HUDEP-2 (cell line): ENCODE measurements around the gene RHOT2.

ENCODE experiments used
- DNase-seq, 76 experiments: peaks; one replicate each; lab custom pipeline; 2025; ENCODE audit not compliant: unreplicated experiment in 76 of 76; lab: John Stamatoyannopoulos, UW

RHOT2 gene

GRCh38 chr16:711084-711483 is 43.2 kb downstream of the RHOT2 start:
- DNase-seq, result no peak

DNA sequence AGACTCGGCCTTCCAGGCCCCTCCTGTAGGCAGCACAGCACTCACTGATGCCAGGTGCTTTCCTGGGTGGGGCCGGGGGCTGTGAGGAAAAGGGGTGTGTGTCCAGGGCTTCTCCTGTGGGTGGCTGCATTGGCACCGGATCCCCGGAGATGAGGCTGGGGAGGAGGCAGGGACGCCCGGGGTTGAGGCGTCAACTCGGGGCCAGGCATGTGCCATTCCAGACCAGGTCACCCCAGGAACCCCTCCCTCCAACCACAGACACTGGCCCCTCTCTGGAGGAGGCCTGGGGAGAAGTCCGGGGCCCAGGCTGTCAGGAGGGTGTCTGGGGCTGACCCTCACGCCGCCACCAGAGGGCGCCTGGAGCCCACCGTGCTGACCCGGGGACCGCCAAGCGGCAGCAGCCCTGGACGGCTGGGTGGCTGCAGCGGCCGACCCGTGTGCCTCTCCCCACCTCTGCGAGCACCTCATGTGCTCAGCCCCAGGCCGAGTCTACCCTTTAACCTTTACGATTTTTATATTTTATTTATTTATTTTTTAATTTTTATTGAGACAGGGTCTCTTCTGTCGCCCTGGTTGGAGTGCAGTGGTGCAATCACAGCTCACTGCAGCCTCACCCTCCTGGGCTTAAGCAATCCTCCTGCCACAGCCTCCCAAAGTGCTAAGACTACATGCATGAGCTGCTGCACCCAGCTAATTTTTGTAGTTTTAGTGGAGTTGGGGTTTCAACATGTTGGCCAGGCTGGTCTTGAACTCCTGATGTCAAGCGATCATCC is 43.8 kb downstream of the RHOT2 start:
- peak in 56 of 76 experiments; percentile 23 to 79 (median 54) for DNase-seq

DNA sequence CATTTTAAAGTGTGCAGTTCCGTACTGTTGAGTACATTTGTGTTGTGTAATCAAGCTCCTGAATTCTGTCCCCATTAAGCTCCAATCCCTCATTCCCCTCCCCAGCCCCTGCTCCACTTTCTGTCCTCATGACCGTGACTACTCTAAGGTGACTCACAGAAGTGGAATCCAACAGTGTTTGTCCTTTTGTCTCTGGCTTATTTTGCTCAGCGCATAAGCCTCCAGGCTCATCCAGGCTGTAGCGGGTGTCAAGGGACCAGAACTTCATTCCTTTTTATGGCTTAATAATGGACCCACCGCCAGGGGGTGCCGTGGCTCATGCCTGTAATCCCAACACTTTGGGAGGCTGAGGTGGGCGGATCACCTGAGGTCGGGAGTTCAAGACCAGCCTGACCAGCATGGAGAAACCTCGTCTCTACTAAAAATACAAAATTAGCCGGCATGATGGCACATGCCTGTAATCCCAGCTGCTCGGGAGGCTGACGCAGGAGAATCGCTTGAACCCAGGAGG is 44.9 kb downstream of the RHOT2 start:
- peak in 50 of 76 experiments; percentile 6 to 68 (median 39) for DNase-seq

- no peak for DNase-seq
These were observed 46.1 kb downstream of the RHOT2 start for GRCh38 chr16:714079-714478.

DNA sequence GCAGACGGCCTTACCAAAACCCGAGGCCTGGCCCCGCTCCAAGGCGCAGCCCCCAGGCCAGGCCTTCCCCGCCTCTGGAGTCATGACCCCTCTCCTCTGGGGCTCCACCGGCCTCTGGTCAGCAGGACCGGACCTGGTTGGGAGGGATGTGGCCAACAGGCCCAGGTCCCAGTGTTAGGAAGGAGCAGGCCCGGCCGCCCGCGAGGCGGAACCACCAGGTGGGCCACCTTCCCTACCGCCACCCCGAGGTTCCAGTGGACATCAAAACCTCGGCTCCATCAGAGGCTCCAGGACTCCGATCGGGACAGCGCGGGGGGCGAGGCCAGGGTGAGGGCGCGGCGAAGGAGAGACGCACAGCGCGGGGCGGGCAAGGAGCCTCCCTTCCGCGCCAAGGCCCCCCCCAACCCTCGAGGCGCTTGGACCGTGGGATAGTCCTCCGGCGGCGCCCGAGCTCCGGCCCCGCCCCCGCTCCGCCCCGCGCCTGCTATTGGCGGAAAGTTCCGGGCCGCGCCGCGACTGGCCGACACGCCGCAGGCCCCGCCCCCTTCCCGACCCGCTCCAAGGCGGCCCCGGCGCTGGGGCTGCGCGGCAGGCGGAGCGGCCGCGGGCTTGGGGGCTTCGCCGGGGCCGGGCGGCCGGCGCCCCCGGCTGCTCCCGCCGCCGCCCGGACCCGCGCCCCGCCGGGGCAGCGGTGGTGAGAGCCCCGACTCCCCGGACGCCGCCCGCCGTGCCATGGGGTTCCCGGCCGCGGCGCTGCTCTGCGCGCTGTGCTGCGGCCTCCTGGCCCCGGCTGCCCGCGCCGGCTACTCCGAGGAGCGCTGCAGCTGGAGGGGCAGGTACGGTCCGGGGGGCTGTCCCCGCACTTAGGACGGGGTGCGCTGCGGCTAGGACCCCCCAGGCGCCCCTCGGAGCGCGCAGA is 46.9 kb downstream of the RHOT2 start, which contains the start of gene METRN:
TSS of gene METRN (plus strand) at position 561 of the 919 bp plus-strand sequence. CDS start at position 733, 172 bp downstream.
- DNase-seq, result peak in 73 of 76 experiments; percentile 28 to 95 (median 80)

DNA sequence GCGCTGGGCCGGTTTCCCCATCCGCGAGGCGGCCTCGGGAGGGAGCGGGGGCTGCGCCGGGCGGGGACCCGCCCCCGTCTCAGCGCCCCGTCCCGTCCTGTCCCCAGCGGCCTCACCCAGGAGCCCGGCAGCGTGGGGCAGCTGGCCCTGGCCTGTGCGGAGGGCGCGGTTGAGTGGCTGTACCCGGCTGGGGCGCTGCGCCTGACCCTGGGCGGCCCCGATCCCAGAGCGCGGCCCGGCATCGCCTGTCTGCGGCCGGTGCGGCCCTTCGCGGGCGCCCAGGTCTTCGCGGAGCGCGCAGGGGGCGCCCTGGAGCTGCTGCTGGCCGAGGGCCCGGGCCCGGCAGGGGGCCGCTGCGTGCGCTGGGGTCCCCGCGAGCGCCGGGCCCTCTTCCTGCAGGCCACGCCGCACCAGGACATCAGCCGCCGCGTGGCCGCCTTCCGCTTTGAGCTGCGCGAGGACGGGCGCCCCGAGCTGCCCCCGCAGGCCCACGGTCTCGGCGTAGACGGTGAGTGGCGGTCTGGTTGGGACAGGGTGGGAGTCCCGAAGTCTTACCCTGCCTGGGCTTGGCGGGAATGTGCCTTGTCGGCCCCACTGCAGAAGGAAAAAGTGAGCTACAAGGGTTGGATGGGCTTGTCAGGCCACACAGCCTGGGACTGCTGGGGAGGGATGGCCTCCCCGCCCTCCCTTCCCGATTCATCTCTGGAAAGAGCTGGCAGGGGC is 47.7 kb downstream of the RHOT2 start:
- peak in 20 of 76 experiments; percentile 13 to 45 (median 30) for DNase-seq

DNA sequence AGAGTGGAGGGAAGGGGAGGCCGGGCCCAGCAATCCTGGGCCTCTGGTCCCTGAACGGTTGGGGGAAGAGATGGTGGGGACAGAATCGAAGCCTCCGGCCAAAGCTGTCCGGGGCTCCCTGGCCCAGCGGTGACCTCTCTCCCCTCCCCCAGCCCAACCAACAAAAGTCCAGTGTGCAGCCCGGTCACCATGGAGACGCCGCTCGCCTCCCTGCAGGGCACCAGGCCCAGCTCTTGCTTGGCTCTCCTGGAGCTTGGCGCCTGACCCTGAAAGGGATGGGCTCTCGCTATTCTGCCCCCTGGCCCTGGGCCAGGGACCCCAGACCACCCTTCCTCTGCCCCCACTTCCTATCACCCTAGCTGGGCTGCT is 48.3 kb downstream of the RHOT2 start:
- DNase-seq, result no peak

- no peak for DNase-seq
These were observed 48.9 kb downstream of the RHOT2 start for GRCh38 chr16:716768-717325.

DNA sequence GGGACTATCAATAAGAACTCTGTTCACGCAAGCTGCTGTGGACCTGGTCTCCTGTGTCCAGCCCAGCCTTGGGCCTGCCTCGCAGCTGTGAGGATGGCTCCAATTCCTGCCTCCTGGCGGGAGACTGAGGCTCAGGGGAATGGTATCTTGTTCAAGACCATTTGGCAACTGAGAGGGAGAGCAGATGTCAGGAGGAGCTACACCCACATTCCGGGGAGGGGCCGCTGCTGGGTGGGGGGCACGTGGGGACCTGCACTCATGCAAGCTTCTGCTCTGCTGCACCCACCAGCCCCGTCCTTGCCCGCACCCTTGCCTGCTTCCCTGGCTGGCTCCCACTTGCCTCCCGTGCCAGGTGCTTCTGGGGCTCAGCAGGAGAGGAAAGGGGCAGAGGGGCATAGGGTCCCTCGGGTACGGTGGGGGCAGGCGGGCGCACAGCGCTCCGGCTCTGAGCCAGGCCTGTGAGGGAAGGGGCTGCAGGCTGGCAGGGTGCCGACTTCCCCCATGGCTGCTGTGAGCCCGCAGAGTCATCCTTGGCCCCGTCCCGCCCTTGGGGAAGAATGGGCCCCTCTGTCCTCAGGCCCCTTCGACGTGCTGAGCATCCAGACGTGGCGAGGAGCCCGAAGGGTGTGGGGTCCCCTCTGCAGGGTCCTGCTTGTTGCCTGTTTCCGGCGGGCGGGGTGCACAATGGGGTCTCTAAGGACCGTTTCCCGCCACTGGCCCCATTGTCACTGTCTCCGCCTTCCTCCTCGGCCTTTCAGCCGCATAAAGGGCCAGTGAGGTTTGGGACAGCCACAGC is 49.7 kb downstream of the RHOT2 start:
- DNase-seq, result no peak

DNA sequence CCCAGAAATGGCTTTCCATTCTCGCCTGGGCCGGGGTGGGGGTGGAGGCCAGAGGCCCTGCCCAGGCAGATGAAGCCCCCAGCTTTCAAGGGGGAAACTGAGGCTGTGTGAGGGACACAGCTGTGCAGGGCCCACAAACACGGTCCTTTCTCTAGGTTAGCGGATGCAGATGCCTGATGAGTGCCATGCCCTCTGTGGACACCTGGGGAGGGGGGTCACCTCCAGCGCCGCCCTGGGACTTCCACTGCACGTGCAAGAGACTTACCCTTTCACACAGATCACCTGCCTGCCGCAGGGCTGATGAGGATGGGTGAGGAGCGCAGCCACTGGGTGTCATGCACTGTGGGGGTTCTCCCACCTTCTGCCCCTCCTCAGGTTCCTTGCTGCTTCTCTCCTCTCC is 50.5 kb downstream of the RHOT2 start:
- DNase-seq, result no peak

- no peak for DNase-seq
These were observed 51.0 kb downstream of the RHOT2 start for GRCh38 chr16:718922-719321.

DNA sequence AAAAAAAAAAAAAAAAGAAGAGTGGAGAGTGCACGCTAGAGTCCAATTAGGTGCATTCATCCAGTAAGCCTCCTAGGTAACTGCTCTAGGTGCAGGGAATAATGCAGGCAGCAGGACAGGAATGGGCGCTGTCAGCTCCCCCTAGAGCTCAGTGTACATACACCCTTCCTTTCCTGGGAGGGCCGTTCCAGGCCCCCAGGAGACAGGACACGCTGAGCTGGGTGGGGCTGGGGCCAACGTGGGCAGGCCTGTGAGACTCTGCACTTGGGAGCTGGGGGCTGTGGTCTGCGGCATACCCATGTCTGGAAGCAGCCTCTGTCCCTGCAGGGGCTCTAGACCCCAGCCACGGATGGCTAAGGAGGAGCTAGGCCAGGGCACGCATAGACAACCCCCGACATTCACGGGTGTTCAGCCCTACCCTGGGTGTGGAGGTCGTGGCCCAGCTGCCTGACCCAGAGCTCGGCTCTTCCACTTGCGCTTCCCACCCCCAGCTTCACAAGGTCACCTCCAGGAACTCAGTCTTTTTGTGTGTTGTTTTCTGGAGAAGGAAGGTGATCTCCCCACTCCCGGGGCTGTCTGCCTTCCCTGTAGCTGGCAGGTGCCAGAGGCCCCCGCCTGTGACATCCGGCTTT is 52.0 kb downstream of the RHOT2 start:
- DNase-seq, result peak in 18 of 76 experiments; percentile 13 to 45 (median 30)

GRCh38 chr16:720447-720989 is 52.6 kb downstream of the RHOT2 start:
- DNase-seq, result peak in 55 of 76 experiments; percentile 17 to 96 (median 50)

- peak in 73 of 76 experiments; percentile 43 to 96 (median 82) for DNase-seq
These were observed 53.2 kb downstream of the RHOT2 start, which contains the start of gene ANTKMT for GRCh38 chr16:720990-721764. ANTKMT (plus strand) TSS chr16:721146; CDS start chr16:721275, 129 bp downstream.

- DNase-seq, result no peak
These were observed 54.0 kb downstream of the RHOT2 start for GRCh38 chr16:721765-722540.

GRCh38 chr16:722835-723633 is 55.1 kb downstream of the RHOT2 start:
- DNase-seq, result peak in 1 of 76 experiments; percentile 27
